ENCODE data around the gene EXOSC5. TPM values are rescaled to one million over a fixed set of nuclear protein-coding genes. Genes with fewer than 3 reads are reported as not detected.

Gene EXOSC5
- total and polyA plus RNA-seq, 2 of the 13 experiments (the other 11 are each of a cell fraction or from before 2014, with no cell fraction given): 24.1 to 26.5 TPM

GRCh38 chr19:41443813-41444455 lies 46.8 kb upstream of the EXOSC5 start:
- H3K4me1 ChIP-seq (ENCODE audit: insufficient read depth, low read length): peaks cover 38% of the 10 kb centered on the region
- intact Hi-C loops (cut with micrococcal nuclease; ENCODE audit: unreplicated experiment): no loop called here
- in situ Hi-C loops (cut with HindIII; ENCODE audit: extremely low pct_ligation_motif_present, low pct_unique_long_range_greater_than_20kb): loop anchor here (5.0 kb wide), 1 partner anchor 118 kb away; no protein-coding TSS in a partner anchor
- ATAC-seq: no peak
- TF ChIP-seq YEATS4 (CRISPR knock-in tag; IDR thresholded peaks at IDR 0.05; ENCODE audit: borderline replicate concordance) (no peak), FOXC1 (CRISPR knock-in tag; IDR thresholded peaks at IDR 0.05; ENCODE audit: borderline replicate concordance) (no peak)
- WGBS (ENCODE audit: low lambda C conversion rate): 81% methylated on average over 3 of the region's 6 CpGs
- H3K36me3 ChIP-seq (replicated peaks in 1 of 2; ENCODE audit: control insufficient read depth in 1 of 2, insufficient read depth in 2 of 2, low read length in 2 of 2): no peaks in the 10 kb centered on the region
- no peak for DNase-seq (ENCODE audit: low spot score)
- H3K27ac ChIP-seq (ENCODE audit: extremely low read length, insufficient read depth, low read length): no peak overlapping the region
- BruUV-seq (replicated peaks): no TSS peak
- H3K9ac ChIP-seq (ENCODE audit: insufficient read depth, low read depth, low read length): no peak overlapping the region
- H2AFZ ChIP-seq (ENCODE audit: low read length): no peak overlapping the region
- POLR2A ChIA-PET: no interaction called here
- H3K4me3 ChIP-seq (replicated peaks in 1 of 3; ENCODE audit: insufficient read depth in 1 of 3, low read depth in 2 of 3, low read length in 3 of 3): no peak overlapping the region
- no peaks in the 10 kb centered on the region for H3K27me3 ChIP-seq (ENCODE audit: control insufficient read depth in 1 of 2, insufficient read depth in 2 of 2, low read length in 2 of 2)
- H3K9me3 ChIP-seq (ENCODE audit: low read length): no peaks in the 10 kb centered on the region
- H4K20me1 ChIP-seq (ENCODE audit: insufficient read depth, low read length): no peaks in the 10 kb centered on the region
- CTCF ChIA-PET (ENCODE audit: low intra/inter-chr PET ratio, low total read pairs): no interaction called here
- H3K4me2 ChIP-seq (ENCODE audit: low read depth, low read length): peak overlapping the region; percentile 77; the same call in 1 of the 2 replicates
- peaks cover under 1% of the 10 kb centered on the region for H3K79me2 ChIP-seq (ENCODE audit: insufficient read depth, low read length)
- no peak for FAIRE-seq

- peak within 1 kb of the TSS; percentile 46 to 66 (median 56) for H3K4me3 ChIP-seq (replicated peaks in 1 of 3; ENCODE audit: insufficient read depth in 1 of 3, low read depth in 2 of 3, low read length in 3 of 3)
- H3K4me2 ChIP-seq (ENCODE audit: low read depth, low read length): peak within 1 kb of the TSS; percentile 77
- peaks cover 3% of the 10 kb centered on the region for H3K79me2 ChIP-seq (ENCODE audit: insufficient read depth, low read length)
- H3K9ac ChIP-seq (ENCODE audit: insufficient read depth, low read depth, low read length): peak within 1 kb of the TSS; percentile 53
- FAIRE-seq: no peak
- H3K9me3 ChIP-seq (ENCODE audit: low read length): no peaks in the 10 kb centered on the region
- no peak for DNase-seq (ENCODE audit: low spot score)
- BruUV-seq (replicated peaks): no TSS peak
- ATAC-seq: peak; percentile 36
- ChIA-PET CTCF (ENCODE audit: low intra/inter-chr PET ratio, low total read pairs) (no interaction called here), POLR2A (no interaction called here)
- H3K4me1 ChIP-seq (ENCODE audit: insufficient read depth, low read length): peaks cover 45% of the 10 kb centered on the region
- peak within 1 kb of the TSS; percentile 85 for H2AFZ ChIP-seq (ENCODE audit: low read length)
- no peaks in the 10 kb centered on the region for H4K20me1 ChIP-seq (ENCODE audit: insufficient read depth, low read length)
- H3K27ac ChIP-seq (ENCODE audit: extremely low read length, insufficient read depth, low read length): no peak within 1 kb of the TSS
- in situ Hi-C loops (cut with HindIII; ENCODE audit: extremely low pct_ligation_motif_present, low pct_unique_long_range_greater_than_20kb): loop anchor here (5.0 kb wide), 1 partner anchor 120 kb away; no protein-coding TSS in a partner anchor
- 14% methylated on average over 7 of the region's 7 CpGs for WGBS (ENCODE audit: low lambda C conversion rate)
- no peaks in the 10 kb centered on the region for H3K27me3 ChIP-seq (ENCODE audit: control insufficient read depth in 1 of 2, insufficient read depth in 2 of 2, low read length in 2 of 2)
- intact Hi-C loops (cut with micrococcal nuclease; ENCODE audit: unreplicated experiment): no loop called here
- no peaks in the 10 kb centered on the region; a peak in 1 of 5 replicates for H3K36me3 ChIP-seq (replicated peaks in 1 of 2; ENCODE audit: control insufficient read depth in 1 of 2, insufficient read depth in 2 of 2, low read length in 2 of 2)
- TF ChIP-seq SAP130 (CRISPR knock-in tag; IDR thresholded peaks at IDR 0.05; ENCODE audit: low read depth): peak; percentile 26; the same call in 1 of the 2 replicates
- TF ChIP-seq ZNF598 (CRISPR knock-in tag; IDR thresholded peaks at IDR 0.05; ENCODE audit: borderline replicate concordance): no peak
- no peak for TF ChIP-seq ZMAT3 (CRISPR knock-in tag; conservative IDR thresholded peaks at IDR 0.05)
- TF ChIP-seq DBP (CRISPR knock-in tag; IDR thresholded peaks at IDR 0.05; ENCODE audit: not compliant biosample characterization): no peak
- no peak for TF ChIP-seq NR3C1 (CRISPR knock-in tag; IDR thresholded peaks at IDR 0.05)
- TF ChIP-seq PRDM15 (CRISPR knock-in tag; IDR thresholded peaks at IDR 0.05): no peak
- no peak for TF ChIP-seq ZSCAN22 (CRISPR knock-in tag; IDR thresholded peaks at IDR 0.05)
Measured at GRCh38 chr19:41442473-41443355, 45.6 kb upstream of the EXOSC5 start, which contains the start of gene ERICH4. Gene ERICH4, plus strand, starts transcription at chr19:41443156. Its CDS starts 14 bp downstream, at chr19:41443170.
